Ovary (tissue), 3 donors: ENCODE results near the gene TMED6.

Source experiments
- POLR2A ChIP-seq: fragments of 450-650 bp; IDR thresholded peaks from one replicate; pipeline ENCODE4 v1.6.1; 2017; ENCODE audit warnings: antibody characterized with exemption, mild to moderate bottlenecking, moderate library complexity
- TF ChIP-seq, protein P1 (sequence below), 3 donors: fragments of 450-650 bp in 2 of 3; fragments of 200-600 bp in 1 of 3; IDR thresholded peaks; one replicate each; pipeline versions ENCODE4 v1.5.1 to v1.8.0; 2016 to 2022; ENCODE audit warnings: antibody characterized with exemption in 3 of 3, mild to moderate bottlenecking in 1 of 3
- donor health status: DM: no; HTN: no; CAD: no.

DNA sequence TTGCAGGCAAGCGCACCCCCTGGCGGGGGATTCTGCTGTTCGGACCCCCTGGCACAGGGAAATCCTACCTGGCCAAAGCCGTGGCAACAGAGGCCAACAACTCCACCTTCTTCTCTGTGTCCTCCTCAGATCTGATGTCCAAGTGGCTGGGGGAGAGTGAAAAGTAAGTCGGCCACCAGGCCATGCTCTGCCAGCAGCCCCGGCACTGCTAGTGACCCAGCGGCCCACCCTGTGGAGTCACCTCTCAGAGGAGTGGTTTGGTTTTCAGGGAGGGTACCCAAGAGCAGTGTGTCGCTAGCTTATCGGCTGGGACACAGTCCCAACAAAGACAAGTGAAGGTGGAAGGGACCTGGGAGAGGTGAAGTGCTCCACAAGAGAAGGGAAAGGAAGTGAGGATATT, 32.2 kb downstream of the TMED6 start:
- TF ChIP-seq, protein P1, sequence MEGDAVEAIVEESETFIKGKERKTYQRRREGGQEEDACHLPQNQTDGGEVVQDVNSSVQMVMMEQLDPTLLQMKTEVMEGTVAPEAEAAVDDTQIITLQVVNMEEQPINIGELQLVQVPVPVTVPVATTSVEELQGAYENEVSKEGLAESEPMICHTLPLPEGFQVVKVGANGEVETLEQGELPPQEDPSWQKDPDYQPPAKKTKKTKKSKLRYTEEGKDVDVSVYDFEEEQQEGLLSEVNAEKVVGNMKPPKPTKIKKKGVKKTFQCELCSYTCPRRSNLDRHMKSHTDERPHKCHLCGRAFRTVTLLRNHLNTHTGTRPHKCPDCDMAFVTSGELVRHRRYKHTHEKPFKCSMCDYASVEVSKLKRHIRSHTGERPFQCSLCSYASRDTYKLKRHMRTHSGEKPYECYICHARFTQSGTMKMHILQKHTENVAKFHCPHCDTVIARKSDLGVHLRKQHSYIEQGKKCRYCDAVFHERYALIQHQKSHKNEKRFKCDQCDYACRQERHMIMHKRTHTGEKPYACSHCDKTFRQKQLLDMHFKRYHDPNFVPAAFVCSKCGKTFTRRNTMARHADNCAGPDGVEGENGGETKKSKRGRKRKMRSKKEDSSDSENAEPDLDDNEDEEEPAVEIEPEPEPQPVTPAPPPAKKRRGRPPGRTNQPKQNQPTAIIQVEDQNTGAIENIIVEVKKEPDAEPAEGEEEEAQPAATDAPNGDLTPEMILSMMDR (IDR thresholded peaks at IDR 0.05), result no peak
- TF ChIP-seq POLR2A, result no peak
